Fibroblast of the aortic adventitia (primary cell): ENCODE measurements around the gene ARPIN. TPM values are rescaled to one million over a fixed set of nuclear protein-coding genes. Genes with fewer than 3 reads are reported as not detected.

Source experiments
- DNase-seq: peaks from one replicate; pipeline ENCODE4 v3.0.0-alpha.2; 2010; ENCODE audit warnings: low read depth
- H3K4me3 ChIP-seq: 2 replicates; pipeline ENCODE4 v1.5.1; 2011; ENCODE audit warnings: low read depth, mild to moderate bottlenecking, control low read depth, low read length, moderate library complexity
- CTCF ChIP-seq: IDR thresholded peaks from 2 replicates; pipeline ENCODE4 v1.5.1; 2011; ENCODE audit warnings: mild to moderate bottlenecking, low read length, control low read depth, inconsistent platforms; ENCODE audit not compliant: insufficient read depth
- total RNA-seq: library from RNA; depleted of rRNA; stranded (reverse); fragments of >200 nt; gene quantifications from 2 replicates; pipeline ENCODE4 v1.2.3, GENCODE V29; 2012; ENCODE audit warnings: low replicate concordance

The ARPIN gene
- total RNA-seq, 1 donor, result 17.6 TPM

- no peak for TF ChIP-seq CTCF
- no peak for DNase-seq
- H3K4me3 ChIP-seq, result no peak overlapping the region
Measured at GRCh38 chr15:89900849-89901248, 11.9 kb downstream of the ARPIN start.

GRCh38 chr15:89899951-89900567 lies 12.7 kb downstream of the ARPIN start:
- H3K4me3 ChIP-seq, result no peak overlapping the region
- DNase-seq, result no peak
- no peak for TF ChIP-seq CTCF

GRCh38 chr15:89899295-89899945 lies 13.3 kb downstream of the ARPIN start:
- no peak overlapping the region for H3K4me3 ChIP-seq
- TF ChIP-seq CTCF, result no peak
- DNase-seq, result no peak

GRCh38 chr15:89898614-89899294 lies 14.0 kb downstream of the ARPIN start:
- peak; percentile 42 for DNase-seq
- TF ChIP-seq CTCF, result peak; percentile 62
- H3K4me3 ChIP-seq, result no peak overlapping the region

GRCh38 chr15:89898146-89898545 lies 14.6 kb downstream of the ARPIN start:
- no peak for TF ChIP-seq CTCF
- no peak for DNase-seq
- H3K4me3 ChIP-seq, result no peak overlapping the region

- peak within 1 kb of the TSS; percentile 98 for H3K4me3 ChIP-seq
- DNase-seq, result peak; percentile 95
- TF ChIP-seq CTCF, result no peak
Measured at GRCh38 chr15:89893696-89894447, 18.9 kb downstream of the ARPIN start, which contains the start of gene AP3S2. TSS of gene AP3S2 (minus strand) at chr15:89893994. CDS start at chr15:89893949, 45 bp downstream.
